Peyer's patch (tissue), 4 donors: ENCODE data around the gene HABP2. TPM values are rescaled to one million over a fixed set of nuclear protein-coding genes. Genes with fewer than 3 reads are reported as not detected.

ENCODE experiments used
- DNase-seq, 3 donors: peaks; one replicate each; pipeline ENCODE4 v3.0.0-alpha.2; 2017 to 2019
- H3K27ac ChIP-seq, 4 donors: fragments of 200-600 bp; sonication (generic); one replicate each; pipeline ENCODE4 v1.5.1; 2016 to 2019
- H3K27me3 ChIP-seq, 2 donors: fragments of 200-600 bp; sonication (generic); one replicate each; pipeline ENCODE4 v1.5.1; 2019
- H3K36me3 ChIP-seq, 3 donors: fragments of 200-600 bp; sonication (generic); one replicate each; pipeline ENCODE4 v1.5.1; 2016 to 2019
- H3K4me1 ChIP-seq, 4 donors: fragments of 200-600 bp; sonication (generic); one replicate each; pipeline ENCODE4 v1.5.1; 2016 to 2019
- H3K4me3 ChIP-seq, 4 donors: fragments of 200-600 bp; sonication (generic); 1 replicate in 3 of 4; 2 replicates in 1 of 4; pipeline ENCODE4 v1.5.1; 2016 to 2019; ENCODE audit warnings: mild to moderate bottlenecking in 1 of 4
- H3K9me3 ChIP-seq, 4 donors: fragments of 200-600 bp; sonication (generic); one replicate each; pipeline ENCODE4 v1.5.1; 2016 to 2019; ENCODE audit warnings: mild to moderate bottlenecking in 1 of 4
- CTCF ChIP-seq, 6 experiments: fragments of 450-650 bp in 4 of 6; fragments of 200-600 bp in 2 of 6; sonication (generic) in 1 of 6; IDR thresholded peaks; one replicate each; pipeline ENCODE4 v1.5.1; 2017 to 2019; ENCODE audit warnings: antibody characterized with exemption in 6 of 6, mild to moderate bottlenecking in 3 of 6, moderate library complexity in 1 of 6
- POLR2A ChIP-seq, 2 donors: fragments of 450-650 bp; IDR thresholded peaks; one replicate each; pipeline ENCODE4 v1.5.1; 2017; ENCODE audit warnings: antibody characterized with exemption in 2 of 2, mild to moderate bottlenecking in 2 of 2, moderate library complexity in 2 of 2
- total RNA-seq, 4 donors: library from RNA; depleted of rRNA; stranded (reverse); fragments of >200 nt; gene quantifications; one replicate each; pipeline ENCODE4 v1.1.0, GENCODE V29; 2016

HABP2 gene
- total RNA-seq = under 1 TPM in 2 of 4 donors, not detected in 2; 0.27 to 0.88 TPM

GRCh38 chr10:113552701-113553100 is at the start of gene HABP2:
Gene HABP2, plus strand, starts transcription at chr10:113553053. Its CDS starts 69 bp downstream, at chr10:113553122.
- Histone ChIP-seq H3K4me3 (peak within 1 kb of the TSS in 1 of 4 donors; percentile 16), H3K36me3 (no peaks in the 10 kb centered on the region), H3K27me3 (no peaks in the 10 kb centered on the region), H3K9me3 (no peaks in the 10 kb centered on the region), H3K27ac (no peak within 1 kb of the TSS), H3K4me1 (peaks cover 0 to 4% (median 0%) of the 10 kb centered on the region in 4 donors)
- no peak for TF ChIP-seq POLR2A (IDR thresholded peaks at IDR 0.05)
- no peak for TF ChIP-seq CTCF (IDR thresholded peaks at IDR 0.05)
- no peak for DNase-seq

GRCh38 chr10:113503930-113504329 is 48.9 kb upstream of the HABP2 start:
- H3K27me3 ChIP-seq = no peaks in the 10 kb centered on the region
- no peak for DNase-seq

GRCh38 chr10:113504423-113504822 is 48.4 kb upstream of the HABP2 start:
- Histone ChIP-seq H3K4me1 (no peaks in the 10 kb centered on the region), H3K36me3 (no peaks in the 10 kb centered on the region), H3K9me3 (no peaks in the 10 kb centered on the region), H3K27ac (no peak overlapping the region), H3K27me3 (no peaks in the 10 kb centered on the region), H3K4me3 (no peak overlapping the region)
- no peak for TF ChIP-seq POLR2A (IDR thresholded peaks at IDR 0.05)
- no peak for TF ChIP-seq CTCF (IDR thresholded peaks at IDR 0.05)
- DNase-seq = no peak

More at GRCh38 chr10:113503930-113504329, 48.9 kb upstream of the HABP2 start:
- TF ChIP-seq POLR2A (IDR thresholded peaks at IDR 0.05) = no peak
- TF ChIP-seq CTCF (IDR thresholded peaks at IDR 0.05) = no peak
- no peak overlapping the region for H3K4me3 ChIP-seq
- H3K27ac ChIP-seq = no peak overlapping the region
- H3K36me3 ChIP-seq = no peaks in the 10 kb centered on the region
- H3K4me1 ChIP-seq = peaks cover 0 to under 1% (median 0%) of the 10 kb centered on the region in 4 donors
- no peaks in the 10 kb centered on the region for H3K9me3 ChIP-seq

- no peak for TF ChIP-seq POLR2A (IDR thresholded peaks at IDR 0.05)
- TF ChIP-seq CTCF (IDR thresholded peaks at IDR 0.05) = no peak
- no peaks in the 10 kb centered on the region for H3K27me3 ChIP-seq
- no peaks in the 10 kb centered on the region for H3K36me3 ChIP-seq
- no peak overlapping the region for H3K4me3 ChIP-seq
- no peaks in the 10 kb centered on the region for H3K4me1 ChIP-seq
- no peaks in the 10 kb centered on the region for H3K9me3 ChIP-seq
- H3K27ac ChIP-seq = no peak overlapping the region
- DNase-seq = no peak
Measured at GRCh38 chr10:113506476-113506875, 46.4 kb upstream of the HABP2 start.

- Histone ChIP-seq H3K27ac (no peak overlapping the region), H3K4me1 (no peaks in the 10 kb centered on the region), H3K27me3 (no peaks in the 10 kb centered on the region), H3K9me3 (no peaks in the 10 kb centered on the region), H3K4me3 (no peak overlapping the region), H3K36me3 (no peaks in the 10 kb centered on the region)
- no peak for DNase-seq
- TF ChIP-seq POLR2A (IDR thresholded peaks at IDR 0.05) = no peak
- TF ChIP-seq CTCF (IDR thresholded peaks at IDR 0.05) = no peak
Measured at GRCh38 chr10:113511419-113511818, 41.4 kb upstream of the HABP2 start.

- no peak for DNase-seq
- no peak for TF ChIP-seq POLR2A (IDR thresholded peaks at IDR 0.05)
- TF ChIP-seq CTCF (IDR thresholded peaks at IDR 0.05) = no peak
- Histone ChIP-seq H3K36me3 (no peaks in the 10 kb centered on the region), H3K27me3 (no peaks in the 10 kb centered on the region), H3K27ac (no peak overlapping the region), H3K4me3 (no peak overlapping the region), H3K4me1 (no peaks in the 10 kb centered on the region), H3K9me3 (no peaks in the 10 kb centered on the region)
Measured at GRCh38 chr10:113515161-113515560, 37.7 kb upstream of the HABP2 start.
